GM18868 (cell line): ENCODE data around the gene CAPN11.

Source experiments
- ATAC-seq: cut with Tn5 transposase; IDR thresholded peaks from one replicate; pipeline ENCODE4 v1.9.1; 2021; ENCODE audit warnings: mild to moderate bottlenecking, moderate library complexity; ENCODE audit not compliant: unreplicated experiment

CAPN11 gene

GRCh38 chr6:44202972-44203750 lies 44.5 kb downstream of the CAPN11 start:
- ATAC-seq: no peak

DNA sequence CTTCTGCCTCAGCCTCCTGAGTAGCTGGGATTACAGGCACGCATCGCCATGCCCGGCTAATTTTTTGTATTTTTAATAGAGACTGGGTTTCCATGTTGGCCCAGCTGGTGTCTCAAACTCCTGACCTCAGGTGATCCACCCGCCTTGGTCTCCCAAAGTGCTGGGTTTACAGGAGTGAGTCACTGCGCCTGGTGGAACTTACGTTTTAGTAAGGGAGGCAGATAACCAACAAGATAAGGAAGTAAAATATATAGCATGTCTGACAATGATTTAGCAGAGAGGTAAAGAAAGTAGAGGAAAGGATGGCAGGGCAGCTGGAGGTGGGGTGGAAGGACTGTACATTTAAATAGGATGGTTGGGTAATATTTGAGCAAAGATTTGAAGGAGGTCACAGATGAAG lies 45.3 kb downstream of the CAPN11 start:
- no peak for ATAC-seq

- no peak for ATAC-seq
Measured at GRCh38 chr6:44207966-44208365, 49.3 kb downstream of the CAPN11 start.

GRCh38 chr6:44211284-44211683 lies 52.7 kb downstream of the CAPN11 start:
- no peak for ATAC-seq

DNA sequence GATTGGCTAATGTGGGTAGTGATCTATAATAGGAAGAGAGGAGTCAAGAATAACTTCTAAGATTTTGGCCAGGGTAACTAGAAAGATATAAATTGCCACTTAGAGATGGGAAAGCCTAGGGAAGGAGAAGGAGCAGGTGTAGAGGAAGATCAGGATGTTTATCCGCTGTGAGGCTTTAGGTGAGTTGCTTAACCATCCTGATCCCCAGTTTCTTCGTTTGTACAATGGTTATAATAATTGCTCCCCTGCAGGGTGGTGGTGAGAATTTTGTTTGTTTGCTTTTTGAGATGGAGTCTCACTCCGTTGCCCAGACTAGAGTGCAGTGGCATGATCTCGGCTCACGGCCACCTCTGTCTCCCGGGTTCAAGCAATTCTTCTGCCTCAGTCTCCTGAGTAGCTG lies 55.7 kb downstream of the CAPN11 start:
- ATAC-seq: no peak

GRCh38 chr6:44216677-44217331 lies 58.2 kb downstream of the CAPN11 start, which contains the start of gene MYMX:
MYMX (plus strand) TSS chr6:44216926; CDS start chr6:44217472, 546 bp downstream.
- ATAC-seq: no peak

DNA sequence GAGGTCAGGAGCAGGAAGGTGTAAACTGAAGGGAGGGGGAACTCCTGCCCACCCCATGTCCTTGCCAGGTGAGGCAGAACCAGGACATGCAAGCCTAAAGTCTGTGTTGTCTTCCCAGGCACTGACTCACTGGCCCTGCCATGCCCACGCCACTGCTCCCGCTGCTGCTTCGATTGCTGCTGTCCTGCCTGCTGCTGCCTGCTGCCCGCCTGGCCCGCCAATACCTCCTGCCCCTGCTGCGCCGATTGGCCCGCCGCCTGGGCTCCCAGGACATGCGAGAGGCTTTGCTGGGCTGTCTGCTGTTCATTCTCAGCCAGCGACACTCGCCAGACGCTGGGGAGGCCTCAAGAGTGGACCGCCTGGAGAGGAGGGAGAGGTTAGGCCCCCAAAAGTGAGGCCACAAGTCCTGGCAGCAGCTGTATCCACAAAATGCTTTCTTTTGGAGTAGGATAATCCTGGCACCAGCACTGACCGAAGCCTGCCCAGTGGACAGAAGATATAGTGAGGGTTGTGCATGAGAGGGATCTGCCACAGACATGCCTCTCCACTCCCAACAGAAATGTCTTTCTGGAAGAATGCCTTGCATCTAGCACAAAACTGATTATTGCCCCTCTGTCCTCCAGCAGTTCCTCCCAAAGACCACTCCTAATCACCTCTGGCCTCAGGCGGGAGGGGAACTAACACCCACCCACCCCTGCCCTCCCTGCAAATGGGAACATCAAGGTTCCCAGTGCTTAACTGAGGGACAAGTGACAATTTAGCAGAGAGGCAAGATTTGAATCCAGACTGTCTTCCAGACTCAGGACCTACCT lies 58.9 kb downstream of the CAPN11 start:
- no peak for ATAC-seq

DNA sequence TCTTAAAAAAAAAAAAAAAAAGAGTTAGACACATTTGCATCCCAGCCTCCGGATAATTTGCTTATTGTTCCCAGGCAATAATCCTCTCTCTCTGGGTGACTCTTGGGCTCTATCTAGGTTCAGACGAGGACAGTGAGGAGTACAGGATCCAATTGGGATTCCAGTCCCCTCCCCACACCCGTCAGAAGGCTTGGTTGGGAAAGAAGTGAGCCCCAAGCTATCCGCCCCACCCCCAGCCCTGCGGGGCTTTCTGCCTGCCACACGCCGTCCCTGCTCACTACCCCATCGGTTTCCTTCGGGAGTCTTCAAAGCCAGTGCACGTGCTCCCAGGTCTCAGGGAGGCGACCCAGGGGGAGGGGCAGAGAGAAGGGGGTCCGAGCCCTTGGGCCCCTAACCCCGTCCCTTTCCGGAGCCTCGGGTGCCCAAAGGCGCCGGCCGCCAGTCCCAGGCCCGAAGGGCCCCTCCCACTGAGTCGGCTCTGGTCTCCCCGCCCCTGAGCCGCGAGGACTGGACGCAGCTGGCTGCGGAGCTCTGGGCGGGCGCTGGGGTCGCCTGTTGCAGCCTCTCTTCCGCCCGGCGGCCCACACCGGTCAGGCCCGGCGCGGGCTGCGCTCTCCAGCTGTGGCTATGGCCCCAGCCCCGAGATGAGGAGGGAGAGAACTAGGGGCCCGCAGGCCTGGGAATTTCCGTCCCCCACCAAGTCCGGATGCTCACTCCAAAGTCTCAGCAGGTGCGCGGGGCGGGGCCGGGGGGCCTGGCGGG lies 60.6 kb downstream of the CAPN11 start:
- peak; percentile 45 for ATAC-seq

DNA sequence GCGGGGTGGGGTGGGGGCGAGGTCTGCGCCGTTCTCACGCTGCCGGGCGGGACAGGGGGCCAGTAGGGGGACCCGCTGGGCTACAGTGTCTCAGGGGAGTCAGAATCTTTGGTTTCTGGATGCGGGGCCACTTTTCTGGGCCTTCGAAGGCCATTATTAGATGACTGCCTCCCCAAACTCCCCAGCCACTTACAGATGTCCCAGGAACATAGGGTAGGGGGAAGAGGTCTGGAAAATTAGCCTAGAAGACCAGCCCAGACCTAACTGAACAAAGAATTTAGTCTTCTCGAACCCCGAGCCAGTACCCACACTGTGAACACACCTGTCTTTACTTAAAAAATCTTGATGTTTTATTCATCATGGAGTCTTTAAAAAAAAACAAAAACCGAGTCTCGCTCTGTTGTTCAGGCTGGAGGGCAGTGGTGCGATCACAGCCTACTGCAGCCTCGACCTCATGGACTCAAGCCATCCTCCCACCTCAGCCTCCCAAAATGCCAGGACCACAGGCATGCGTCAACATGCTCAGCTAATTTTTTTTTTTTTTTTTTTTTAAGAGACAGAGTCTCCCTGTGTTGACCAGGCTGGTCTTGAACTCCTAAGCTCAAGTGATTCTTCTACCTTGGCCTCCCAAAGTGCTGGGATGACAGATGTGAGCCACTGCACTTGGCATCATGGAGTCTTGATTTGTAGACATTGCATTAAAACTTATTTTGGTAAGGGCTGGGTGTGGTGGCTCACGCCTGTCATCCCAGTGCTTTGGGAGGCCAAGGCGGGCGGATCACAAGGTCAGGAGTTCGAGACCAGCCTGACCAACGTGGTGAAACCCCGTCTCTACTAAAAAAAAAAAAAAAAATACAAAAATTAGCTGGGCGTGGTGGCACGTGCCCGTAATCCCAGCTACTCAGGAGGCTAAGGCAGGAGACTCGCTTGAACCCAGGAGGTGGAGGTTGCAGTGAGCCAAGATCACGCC lies 61.5 kb downstream of the CAPN11 start:
- ATAC-seq: no peak

DNA sequence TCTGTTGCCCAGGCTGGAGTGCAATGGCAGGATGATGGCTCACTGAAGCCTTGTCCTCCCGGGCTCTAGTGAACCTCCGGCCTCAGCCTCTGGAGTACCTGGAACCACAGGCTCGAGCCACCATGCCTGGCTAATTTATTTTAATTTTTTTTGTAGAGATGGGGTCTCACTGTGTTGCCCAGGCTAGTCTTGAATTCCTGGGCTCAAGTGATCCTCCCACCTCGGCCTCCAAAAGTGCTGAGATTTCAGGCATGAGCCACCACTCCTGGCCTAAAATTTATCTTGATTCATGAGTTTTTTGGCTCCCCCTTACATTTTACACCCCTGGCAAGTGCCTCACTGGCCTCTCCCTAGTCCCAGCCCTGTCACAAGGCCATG lies 62.3 kb downstream of the CAPN11 start:
- ATAC-seq: no peak

DNA sequence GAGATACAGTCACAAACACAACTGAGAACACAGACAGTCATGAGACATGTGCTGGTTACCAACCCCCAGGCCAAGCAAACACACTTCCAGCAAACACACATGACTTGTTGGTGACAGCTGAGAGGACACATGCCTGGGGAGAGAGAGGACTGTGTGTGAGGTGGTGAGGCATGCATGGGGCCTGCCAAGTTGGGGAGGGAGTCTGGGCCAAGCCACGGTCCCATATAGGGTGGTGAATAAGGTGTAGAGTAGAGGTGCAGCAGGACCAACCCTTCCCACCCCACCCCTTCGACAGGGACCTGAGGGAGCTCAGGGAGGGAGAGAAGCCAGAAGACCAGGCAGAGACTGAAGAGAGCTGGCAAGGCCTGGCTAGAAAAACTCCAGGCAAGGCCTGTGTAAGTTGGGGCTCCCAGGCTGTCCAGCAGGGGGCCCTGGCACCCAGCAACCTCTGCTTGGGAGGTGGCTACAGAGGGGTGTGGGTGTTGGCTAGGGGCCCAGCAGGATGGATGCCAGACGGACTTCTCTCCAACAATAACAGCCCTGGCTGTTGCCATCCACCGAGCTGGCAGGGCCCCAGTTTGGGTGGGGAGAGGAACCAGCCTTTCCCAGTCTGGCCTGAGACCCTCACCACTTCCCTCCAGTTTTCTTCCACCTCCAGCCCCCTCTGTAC lies 62.8 kb downstream of the CAPN11 start:
- peak; percentile 43 for ATAC-seq

GRCh38 chr6:44221961-44222335 lies 63.3 kb downstream of the CAPN11 start:
- no peak for ATAC-seq

DNA sequence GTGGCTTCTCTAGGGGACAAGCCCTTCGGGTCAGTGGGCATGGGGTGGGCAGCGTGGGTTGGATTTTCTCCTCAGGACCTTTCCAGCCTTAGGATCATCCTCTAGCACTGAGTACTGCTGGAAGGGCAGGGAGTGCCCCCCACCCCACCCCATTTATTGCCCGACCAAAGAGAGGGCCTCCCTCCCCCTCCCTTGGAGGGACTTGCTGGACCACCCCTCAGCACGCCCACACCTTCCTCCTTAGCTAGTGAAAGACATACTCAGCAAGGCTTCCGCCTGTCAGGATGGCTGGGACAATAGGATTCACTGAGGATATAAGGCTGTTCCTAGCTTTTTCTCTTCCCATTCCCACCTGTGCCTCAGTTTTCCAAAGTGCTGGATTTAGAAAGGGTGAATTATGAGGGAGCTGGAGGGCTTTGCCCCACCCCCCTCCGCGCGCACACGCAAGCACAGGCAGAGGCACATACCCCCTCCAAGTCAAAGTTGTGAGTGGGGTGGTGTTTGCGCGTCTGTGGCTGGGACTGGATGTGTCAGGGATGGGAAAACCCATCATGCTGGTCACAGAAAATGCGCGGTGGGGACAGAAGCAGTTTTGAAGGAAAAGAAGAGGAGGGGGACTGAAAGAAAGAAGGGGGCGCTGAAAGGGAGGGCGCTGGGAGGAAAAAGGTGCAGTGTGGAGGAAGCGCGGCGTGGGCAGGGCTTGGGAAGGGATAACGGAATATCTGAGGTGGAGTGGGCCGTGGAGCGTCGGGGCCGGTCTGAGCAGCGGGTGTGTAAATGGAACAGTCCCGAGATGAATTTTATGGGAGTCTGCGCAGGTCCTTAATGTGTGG lies 64.1 kb downstream of the CAPN11 start:
- no peak for ATAC-seq

GRCh38 chr6:44223319-44224028 lies 64.9 kb downstream of the CAPN11 start, which contains the start of gene SLC29A1:
SLC29A1 (plus strand) TSS chr6:44223595; CDS start chr6:44227314, 3,719 bp downstream.
- peak; percentile 47 for ATAC-seq

- no peak for ATAC-seq
Measured at GRCh38 chr6:44224029-44224964, 65.7 kb downstream of the CAPN11 start.

DNA sequence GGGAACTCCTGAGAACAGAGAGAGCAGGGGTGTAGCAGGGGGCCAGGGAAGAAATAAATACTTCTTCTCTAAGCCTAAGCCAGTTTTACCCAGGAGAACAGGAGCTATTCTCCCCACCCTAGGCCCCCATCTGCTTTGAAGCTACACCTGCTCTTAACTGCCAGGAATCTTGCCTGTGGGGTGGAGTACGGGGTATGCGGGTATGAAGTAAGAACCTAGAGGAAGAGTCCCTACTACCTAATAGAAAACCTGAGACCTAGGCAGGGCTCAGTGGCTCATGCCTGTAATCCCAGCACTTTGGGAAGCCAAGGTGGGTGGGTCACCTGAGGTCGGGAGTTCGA lies 66.3 kb downstream of the CAPN11 start:
- ATAC-seq: no peak
